Measurements from ENCODE around the gene NRCAM. TPM values are rescaled to one million over a fixed set of nuclear protein-coding genes. Genes with fewer than 3 reads are reported as not detected.

NRCAM gene
- total RNA-seq, 1 donor from 2014 or later = 0.53 TPM

- intact Hi-C loops (cut with DNase I) = loop anchor here (1.0 to 5.0 kb wide), 3 partner anchors 143 to 401 kb away; partner anchors contain the start of genes CBLL1 and LAMB1
- Histone ChIP-seq H3K27me3 (no peaks in the 10 kb centered on the region), H3K4me1 (no peaks in the 10 kb centered on the region), H3K9me3 (no peaks in the 10 kb centered on the region), H3K4me3 (no peak overlapping the region), H3K36me3 (no peaks in the 10 kb centered on the region), H3K27ac (no peak overlapping the region)
- no peak for DNase-seq (ENCODE audit: low spot score in 2 of 2)
- TF ChIP-seq CTCF (IDR thresholded peaks at IDR 0.05) = no peak
Measured at GRCh38 chr7:108145401-108145800, 310.8 kb downstream of the NRCAM start.

GRCh38 chr7:108144931-108145330 is 311.3 kb downstream of the NRCAM start:
- intact Hi-C loops (cut with DNase I) = loop anchor here (1.0 to 5.0 kb wide), 3 partner anchors 143 to 401 kb away; partner anchors contain the start of genes CBLL1 and LAMB1

GRCh38 chr7:108143658-108144420 is 312.4 kb downstream of the NRCAM start:
- Histone ChIP-seq H3K27ac (no peak overlapping the region), H3K36me3 (no peaks in the 10 kb centered on the region), H3K9me3 (no peaks in the 10 kb centered on the region), H3K27me3 (no peaks in the 10 kb centered on the region), H3K4me3 (no peak overlapping the region), H3K4me1 (no peaks in the 10 kb centered on the region)
- DNase-seq (ENCODE audit: low spot score in 2 of 2) = no peak
- no peak for TF ChIP-seq CTCF (IDR thresholded peaks at IDR 0.05)
- intact Hi-C loops (cut with DNase I) = no loop called here

More at GRCh38 chr7:108144931-108145330, 311.3 kb downstream of the NRCAM start:
- Histone ChIP-seq H3K36me3 (no peaks in the 10 kb centered on the region), H3K4me1 (no peaks in the 10 kb centered on the region), H3K4me3 (no peak overlapping the region), H3K27ac (no peak overlapping the region), H3K27me3 (no peaks in the 10 kb centered on the region), H3K9me3 (no peaks in the 10 kb centered on the region)
- DNase-seq (ENCODE audit: low spot score in 2 of 2) = no peak
- TF ChIP-seq CTCF (IDR thresholded peaks at IDR 0.05) = no peak

GRCh38 chr7:108142675-108143259 is 313.5 kb downstream of the NRCAM start:
- Histone ChIP-seq H3K9me3 (no peaks in the 10 kb centered on the region), H3K4me3 (no peak overlapping the region), H3K27me3 (no peaks in the 10 kb centered on the region), H3K27ac (no peak overlapping the region), H3K4me1 (no peaks in the 10 kb centered on the region), H3K36me3 (no peaks in the 10 kb centered on the region)
- TF ChIP-seq CTCF (IDR thresholded peaks at IDR 0.05) = no peak
- intact Hi-C loops (cut with DNase I) = no loop called here
- no peak for DNase-seq (ENCODE audit: low spot score in 2 of 2)

- Histone ChIP-seq H3K4me3 (no peak overlapping the region), H3K27me3 (no peaks in the 10 kb centered on the region), H3K4me1 (no peaks in the 10 kb centered on the region), H3K36me3 (no peaks in the 10 kb centered on the region), H3K9me3 (no peaks in the 10 kb centered on the region), H3K27ac (no peak overlapping the region)
- no peak for TF ChIP-seq CTCF (IDR thresholded peaks at IDR 0.05)
- intact Hi-C loops (cut with DNase I) = no loop called here
- no peak for DNase-seq (ENCODE audit: low spot score in 2 of 2)
Measured at GRCh38 chr7:108142180-108142579, 314.1 kb downstream of the NRCAM start.

Measured in ascending aorta (tissue), 2 donors.